Measurements from ENCODE around the gene SLC35G2.
"Not testable (repeated sequence)": the region's sequence is repeated elsewhere in the genome, so short reads cannot be mapped to it uniquely, and the experiment has no call there.

SLC35G2 gene

GRCh38 chr3:136898549-136898948 lies 79.6 kb downstream of the SLC35G2 start:
- Histone ChIP-seq H3K4me1 (ENCODE audit: control insufficient read depth, insufficient read depth, low read length) (peaks cover 31% of the 10 kb centered on the region), H3K27me3 (ENCODE audit: control insufficient read depth, insufficient read depth, low read length) (no peaks in the 10 kb centered on the region), H3K9ac (ENCODE audit: low read depth, low read length) (no peak overlapping the region), H3K36me3 (ENCODE audit: control insufficient read depth, insufficient read depth, low read length) (no peaks in the 10 kb centered on the region), H3K9me3 (ENCODE audit: control insufficient read depth, insufficient read depth, low read length) (no peaks in the 10 kb centered on the region), H3K4me3 (ENCODE audit: low read depth, low read length) (no peak overlapping the region)

- Histone ChIP-seq H3K9me3 (ENCODE audit: control insufficient read depth, insufficient read depth, low read length) (no peaks in the 10 kb centered on the region), H3K36me3 (ENCODE audit: control insufficient read depth, insufficient read depth, low read length) (no peaks in the 10 kb centered on the region), H3K27me3 (ENCODE audit: control insufficient read depth, insufficient read depth, low read length) (no peaks in the 10 kb centered on the region), H3K4me3 (ENCODE audit: low read depth, low read length) (no peak overlapping the region), H3K4me1 (ENCODE audit: control insufficient read depth, insufficient read depth, low read length) (peaks cover 27% of the 10 kb centered on the region), H3K9ac (ENCODE audit: low read depth, low read length) (no peak overlapping the region)
Measured at GRCh38 chr3:136898954-136899353, 80.0 kb downstream of the SLC35G2 start.

GRCh38 chr3:136899622-136900158 lies 80.8 kb downstream of the SLC35G2 start:
- H3K27me3 ChIP-seq (ENCODE audit: control insufficient read depth, insufficient read depth, low read length) = no peaks in the 10 kb centered on the region
- no peak overlapping the region for H3K9ac ChIP-seq (ENCODE audit: low read depth, low read length)
- H3K36me3 ChIP-seq (ENCODE audit: control insufficient read depth, insufficient read depth, low read length) = no peaks in the 10 kb centered on the region
- no peaks in the 10 kb centered on the region for H3K9me3 ChIP-seq (ENCODE audit: control insufficient read depth, insufficient read depth, low read length)
- no peak overlapping the region for H3K4me3 ChIP-seq (ENCODE audit: low read depth, low read length)
- peaks cover 23% of the 10 kb centered on the region for H3K4me1 ChIP-seq (ENCODE audit: control insufficient read depth, insufficient read depth, low read length)

GRCh38 chr3:136900694-136901093 lies 81.8 kb downstream of the SLC35G2 start:
- H3K4me1 ChIP-seq (ENCODE audit: control insufficient read depth, insufficient read depth, low read length) = peaks cover 23% of the 10 kb centered on the region
- not testable (repeated sequence) for H3K9me3 ChIP-seq (ENCODE audit: control insufficient read depth, insufficient read depth, low read length); H3K27me3 ChIP-seq (ENCODE audit: control insufficient read depth, insufficient read depth, low read length); H3K4me3 ChIP-seq (ENCODE audit: low read depth, low read length); H3K36me3 ChIP-seq (ENCODE audit: control insufficient read depth, insufficient read depth, low read length); H3K9ac ChIP-seq (ENCODE audit: low read depth, low read length)

- Histone ChIP-seq H3K4me1 (ENCODE audit: control insufficient read depth, insufficient read depth, low read length) (peaks cover 24% of the 10 kb centered on the region), H3K36me3 (ENCODE audit: control insufficient read depth, insufficient read depth, low read length) (no peaks in the 10 kb centered on the region), H3K9ac (ENCODE audit: low read depth, low read length) (no peak overlapping the region), H3K4me3 (ENCODE audit: low read depth, low read length) (no peak overlapping the region), H3K9me3 (ENCODE audit: control insufficient read depth, insufficient read depth, low read length) (no peaks in the 10 kb centered on the region), H3K27me3 (ENCODE audit: control insufficient read depth, insufficient read depth, low read length) (no peaks in the 10 kb centered on the region)
Measured at GRCh38 chr3:136901391-136901790, 82.5 kb downstream of the SLC35G2 start.

- H3K4me3 ChIP-seq (ENCODE audit: low read depth, low read length); H3K9ac ChIP-seq (ENCODE audit: low read depth, low read length); H3K27me3 ChIP-seq (ENCODE audit: control insufficient read depth, insufficient read depth, low read length); H3K36me3 ChIP-seq (ENCODE audit: control insufficient read depth, insufficient read depth, low read length); H3K9me3 ChIP-seq (ENCODE audit: control insufficient read depth, insufficient read depth, low read length): not testable (repeated sequence)
- peaks cover 30% of the 10 kb centered on the region for H3K4me1 ChIP-seq (ENCODE audit: control insufficient read depth, insufficient read depth, low read length)
Measured at GRCh38 chr3:136902530-136902929, 83.6 kb downstream of the SLC35G2 start.

- Histone ChIP-seq H3K9me3 (ENCODE audit: control insufficient read depth, insufficient read depth, low read length) (no peaks in the 10 kb centered on the region), H3K9ac (ENCODE audit: low read depth, low read length) (no peak overlapping the region), H3K4me1 (ENCODE audit: control insufficient read depth, insufficient read depth, low read length) (peaks cover 30% of the 10 kb centered on the region), H3K36me3 (ENCODE audit: control insufficient read depth, insufficient read depth, low read length) (no peaks in the 10 kb centered on the region), H3K4me3 (ENCODE audit: low read depth, low read length) (no peak overlapping the region), H3K27me3 (ENCODE audit: control insufficient read depth, insufficient read depth, low read length) (no peaks in the 10 kb centered on the region)
Measured at GRCh38 chr3:136903899-136904298, 85.0 kb downstream of the SLC35G2 start.

- no peak overlapping the region for H3K9ac ChIP-seq (ENCODE audit: low read depth, low read length)
- H3K27me3 ChIP-seq (ENCODE audit: control insufficient read depth, insufficient read depth, low read length) = no peaks in the 10 kb centered on the region
- peaks cover 25% of the 10 kb centered on the region for H3K4me1 ChIP-seq (ENCODE audit: control insufficient read depth, insufficient read depth, low read length)
- H3K4me3 ChIP-seq (ENCODE audit: low read depth, low read length) = no peak overlapping the region
- H3K36me3 ChIP-seq (ENCODE audit: control insufficient read depth, insufficient read depth, low read length) = no peaks in the 10 kb centered on the region
- H3K9me3 ChIP-seq (ENCODE audit: control insufficient read depth, insufficient read depth, low read length) = no peaks in the 10 kb centered on the region
Measured at GRCh38 chr3:136904746-136905145, 85.8 kb downstream of the SLC35G2 start.
